Colon (tissue), 2 donors: Measurements from ENCODE around the gene GH2.

Source experiments
- FAIRE-seq: peaks from 2 replicates; lab custom pipeline; 2012; peaks lifted over from hg19 to GRCh38; lab: Jason Lieb, UNC
- donor health status: control.
- donor health status: control.

GH2 gene

DNA sequence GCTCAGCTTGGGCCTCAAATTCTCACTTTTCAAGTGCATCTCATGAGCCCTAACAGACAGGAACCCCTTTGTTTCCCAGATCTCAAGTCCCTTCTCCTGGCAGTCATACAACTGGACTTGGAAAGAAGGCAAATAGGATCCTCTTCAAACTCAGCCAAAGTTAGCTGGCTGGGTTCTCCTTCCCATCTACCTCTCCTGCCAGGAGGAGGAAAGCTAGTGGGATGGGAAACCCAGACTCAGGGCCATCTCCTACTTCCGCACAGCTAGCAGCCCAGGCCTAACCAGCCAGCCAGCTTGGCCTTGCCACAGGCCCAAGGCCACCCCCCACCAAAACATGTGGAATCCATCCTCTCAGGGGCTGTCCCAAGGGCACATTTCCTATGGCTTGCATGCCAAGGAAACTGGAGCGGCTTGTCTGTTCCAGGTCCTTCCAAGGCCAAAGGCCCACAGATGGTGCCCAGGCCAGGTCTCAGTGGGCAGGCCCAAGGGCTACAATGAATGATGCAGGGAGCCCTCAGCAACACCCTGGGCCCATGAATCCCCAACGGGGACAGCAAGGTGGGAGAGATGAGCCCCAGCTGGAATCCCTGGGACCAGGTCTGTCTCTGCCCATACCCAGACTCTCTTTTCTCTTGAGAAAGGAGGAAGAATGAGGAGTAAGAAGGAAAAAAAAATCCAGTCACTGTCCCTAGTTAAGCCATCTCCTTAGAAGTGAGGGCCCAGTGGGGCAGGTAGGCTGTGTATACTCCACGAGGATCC is 41.0 kb downstream of the GH2 start:
- no peak for FAIRE-seq

- FAIRE-seq, result no peak
These were observed 43.0 kb downstream of the GH2 start for GRCh38 chr17:63838631-63839171.

DNA sequence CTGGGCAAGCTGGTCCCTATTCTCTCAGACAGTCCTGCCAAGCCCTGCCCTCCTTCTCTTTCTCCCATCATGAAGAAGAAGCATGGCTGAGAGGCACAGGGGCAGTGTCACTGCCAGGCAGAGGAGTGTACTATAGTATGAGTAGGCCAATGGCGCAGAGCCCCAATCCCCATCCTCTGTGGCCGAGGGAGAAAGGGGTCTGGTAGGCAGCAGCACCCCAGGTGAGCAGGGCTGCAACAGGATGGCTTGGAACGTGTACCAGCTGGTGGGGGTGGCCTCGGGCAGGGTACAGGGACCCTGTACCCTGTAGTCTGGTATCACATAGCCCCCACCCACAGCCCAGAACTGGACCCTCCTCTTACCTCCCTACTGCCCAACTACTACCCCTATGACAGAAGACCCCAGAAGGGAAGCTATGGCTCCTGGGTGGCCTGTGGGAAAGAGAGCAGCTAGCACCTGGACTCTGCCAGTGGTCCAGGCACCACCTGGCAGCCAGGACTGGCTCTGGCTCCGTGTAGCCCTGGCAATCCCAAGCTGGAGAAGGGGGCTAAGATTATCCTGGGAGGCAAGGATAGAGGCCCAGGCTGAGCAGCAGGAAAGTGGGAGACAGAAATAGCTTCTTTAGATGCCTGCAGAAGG is 43.7 kb downstream of the GH2 start:
- FAIRE-seq, result no peak

DNA sequence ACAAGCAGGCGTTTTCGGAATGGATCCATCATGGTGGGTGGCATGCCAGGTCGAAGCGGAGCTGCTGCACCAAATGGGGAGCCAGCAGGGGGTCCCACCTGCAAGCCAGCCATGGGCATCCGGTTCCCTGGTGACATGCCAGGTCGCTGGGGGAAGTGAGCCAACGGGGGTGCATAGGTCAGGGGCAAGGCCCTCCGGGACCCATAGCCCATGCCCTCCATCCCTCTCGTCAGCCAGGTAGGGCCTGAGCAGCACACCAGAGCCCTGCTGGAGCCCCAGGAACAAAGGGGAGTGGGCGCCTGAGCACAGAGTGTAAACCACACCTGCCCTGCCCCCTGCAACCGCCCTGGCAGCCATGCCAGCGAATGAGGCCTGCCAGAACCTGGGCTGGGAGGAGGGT is 44.3 kb downstream of the GH2 start:
- no peak for FAIRE-seq

GRCh38 chr17:63836811-63837210 is 44.9 kb downstream of the GH2 start:
- no peak for FAIRE-seq

DNA sequence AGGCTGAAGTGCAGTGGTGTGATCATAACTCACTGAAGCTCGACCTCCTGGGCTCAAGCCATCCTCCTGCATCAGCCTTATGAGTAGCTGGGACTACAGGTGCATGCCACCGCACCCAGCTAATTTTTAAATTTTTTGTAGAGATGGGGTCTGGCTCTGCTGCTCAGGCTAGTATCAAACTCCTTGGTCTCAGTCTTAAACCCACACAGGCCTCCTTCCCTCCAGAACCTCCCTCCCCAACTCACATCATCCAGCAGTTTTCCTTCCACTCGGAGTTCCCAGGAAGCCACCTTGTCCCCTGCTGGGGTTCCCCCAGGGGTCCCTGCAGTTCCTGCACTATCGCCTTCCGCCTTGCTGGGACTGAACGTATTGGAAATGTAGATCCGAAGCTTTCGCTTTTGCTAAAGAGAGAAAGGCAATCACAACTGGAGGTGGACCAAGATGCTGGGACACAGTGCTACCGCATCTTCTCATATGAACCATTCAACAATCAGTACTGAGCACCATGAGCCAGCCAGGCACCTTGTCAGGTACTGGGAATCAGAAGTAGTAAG is 46.5 kb downstream of the GH2 start:
- FAIRE-seq, result no peak

DNA sequence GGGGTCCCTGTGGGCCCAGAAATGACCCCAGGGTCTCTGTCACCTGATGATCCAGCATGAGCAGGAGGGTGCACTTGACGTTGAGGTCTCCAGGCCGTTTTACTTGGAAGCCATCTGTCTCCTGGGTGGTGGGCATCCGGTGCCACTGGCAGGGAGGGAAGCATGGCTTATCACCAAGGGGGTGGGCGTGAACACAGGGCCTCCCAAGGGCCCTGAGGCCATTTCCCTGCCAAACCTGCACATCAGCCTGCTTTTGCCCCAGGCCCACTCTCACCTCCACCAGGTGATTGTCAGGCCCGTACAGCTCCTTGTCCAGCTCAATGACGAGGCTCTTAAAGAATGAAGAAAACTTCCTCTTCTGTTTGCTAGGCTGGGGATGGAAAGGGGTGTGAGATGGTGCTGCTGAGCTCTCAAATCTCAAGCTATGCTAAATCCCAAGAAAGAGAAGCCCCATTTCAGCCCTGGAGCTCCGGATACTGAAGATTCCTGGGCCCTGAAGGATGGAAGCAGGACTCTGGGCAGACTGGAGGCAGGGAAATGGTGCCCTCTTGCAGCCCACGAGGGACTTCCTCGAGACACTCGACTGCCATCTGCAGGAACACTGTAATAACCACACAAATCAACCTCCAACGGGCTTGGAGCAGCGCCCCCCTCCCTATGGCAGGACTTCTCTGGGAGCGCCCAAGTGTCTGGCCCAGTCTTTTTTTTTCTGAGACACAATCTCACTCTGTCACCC is 47.1 kb downstream of the GH2 start:
- no peak for FAIRE-seq

DNA sequence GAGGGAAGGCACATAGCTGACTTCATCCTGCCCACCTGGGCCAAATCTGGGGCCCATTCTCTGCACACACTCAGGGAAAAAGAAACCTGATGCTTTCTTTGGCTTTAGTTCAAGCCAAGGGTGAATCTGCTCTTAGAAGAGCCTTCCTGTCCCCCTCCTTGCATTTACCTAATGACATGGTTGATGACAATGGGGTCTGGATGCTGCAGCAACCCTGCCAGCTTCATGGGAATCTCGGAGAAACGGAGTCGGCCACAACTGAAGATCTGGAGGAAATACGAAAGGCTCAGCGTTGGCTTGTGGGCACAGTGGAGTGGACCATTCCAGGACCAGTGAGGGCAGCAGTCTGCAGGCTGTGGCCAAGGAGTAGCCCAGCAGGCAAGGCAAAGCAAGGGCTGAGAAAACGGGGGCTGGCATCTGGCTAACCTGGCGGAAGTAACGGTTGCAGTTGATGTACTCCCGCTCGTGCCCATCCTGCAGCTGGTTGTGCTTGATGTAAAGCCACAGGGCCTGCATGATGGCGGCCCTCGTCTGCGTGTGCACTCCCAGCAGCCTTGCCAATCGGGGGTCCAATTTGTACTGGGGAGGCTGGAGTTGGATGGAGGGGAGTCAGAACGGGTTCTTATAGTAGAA is 47.9 kb downstream of the GH2 start:
- no peak for FAIRE-seq

DNA sequence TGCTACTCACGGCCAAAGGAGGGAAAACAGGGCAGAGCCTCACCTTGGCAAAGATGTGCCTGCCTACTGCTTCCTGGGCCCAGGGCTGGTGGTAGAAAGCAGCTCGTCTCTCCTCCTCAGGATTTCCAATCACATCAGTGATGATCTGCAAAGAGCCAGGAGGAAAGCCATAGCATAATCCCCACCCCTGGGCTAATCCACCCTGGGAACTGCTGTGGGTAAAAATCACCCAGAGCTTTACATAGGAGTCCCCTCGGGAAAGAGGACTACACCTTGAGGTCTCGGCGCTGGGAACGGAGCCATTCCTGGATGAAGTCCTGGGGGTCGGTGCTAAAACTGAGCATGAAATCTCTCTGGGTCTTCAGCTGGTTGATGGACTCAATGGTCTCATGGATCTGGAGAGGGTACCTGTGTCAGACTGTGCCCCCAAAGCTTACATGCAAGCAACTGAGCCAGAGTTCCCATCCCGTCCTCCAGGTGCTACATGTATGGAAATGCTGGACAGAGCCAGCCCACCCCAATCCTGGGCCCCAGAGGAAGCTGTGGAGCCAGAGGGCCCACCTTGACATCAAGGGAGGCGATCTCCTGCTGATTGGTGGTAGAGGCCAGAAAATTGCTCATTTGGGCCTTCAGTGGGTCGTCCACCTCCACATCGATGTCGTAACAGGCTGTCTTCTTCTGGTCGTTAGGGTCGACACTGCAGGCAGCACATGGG is 48.6 kb downstream of the GH2 start:
- no peak for FAIRE-seq

GRCh38 chr17:63832455-63832854 is 49.3 kb downstream of the GH2 start:
- no peak for FAIRE-seq

DNA sequence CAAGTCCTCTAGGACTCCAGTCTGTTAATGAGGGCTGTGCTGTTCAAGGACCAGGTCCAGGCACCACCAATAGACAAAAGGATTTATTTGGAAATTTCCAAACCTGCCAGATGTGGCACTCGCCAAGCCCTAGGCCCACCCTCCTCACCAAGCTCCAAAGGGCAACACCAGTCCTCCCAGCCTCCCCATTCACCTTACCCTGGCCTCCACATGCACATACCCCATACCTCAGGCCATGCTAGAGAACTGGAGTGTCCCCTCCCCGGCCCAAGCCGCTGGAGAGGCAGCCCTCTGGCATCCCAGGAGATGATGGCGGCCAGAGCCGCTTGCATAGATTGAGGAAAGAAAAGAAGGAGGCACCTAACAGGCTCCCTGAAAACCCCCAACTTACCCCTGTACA is 49.7 kb downstream of the GH2 start:
- no peak for FAIRE-seq

DNA sequence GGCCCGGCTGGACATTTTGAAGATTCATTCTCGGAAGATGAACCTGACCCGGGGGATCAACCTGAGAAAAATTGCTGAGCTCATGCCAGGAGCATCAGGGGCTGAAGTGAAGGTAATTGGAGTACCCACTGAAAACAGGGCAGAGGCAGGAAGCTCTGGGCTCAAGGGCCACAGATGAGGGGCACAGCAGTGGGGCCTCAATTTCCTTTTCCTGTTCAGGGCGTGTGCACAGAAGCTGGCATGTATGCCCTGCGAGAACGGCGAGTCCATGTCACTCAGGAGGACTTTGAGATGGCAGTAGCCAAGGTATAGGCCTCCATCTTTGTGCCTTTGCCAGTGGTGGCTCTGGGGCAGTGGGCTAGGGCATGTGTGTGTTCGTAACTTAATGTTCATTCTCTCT is 50.2 kb downstream of the GH2 start:
- no peak for FAIRE-seq

DNA sequence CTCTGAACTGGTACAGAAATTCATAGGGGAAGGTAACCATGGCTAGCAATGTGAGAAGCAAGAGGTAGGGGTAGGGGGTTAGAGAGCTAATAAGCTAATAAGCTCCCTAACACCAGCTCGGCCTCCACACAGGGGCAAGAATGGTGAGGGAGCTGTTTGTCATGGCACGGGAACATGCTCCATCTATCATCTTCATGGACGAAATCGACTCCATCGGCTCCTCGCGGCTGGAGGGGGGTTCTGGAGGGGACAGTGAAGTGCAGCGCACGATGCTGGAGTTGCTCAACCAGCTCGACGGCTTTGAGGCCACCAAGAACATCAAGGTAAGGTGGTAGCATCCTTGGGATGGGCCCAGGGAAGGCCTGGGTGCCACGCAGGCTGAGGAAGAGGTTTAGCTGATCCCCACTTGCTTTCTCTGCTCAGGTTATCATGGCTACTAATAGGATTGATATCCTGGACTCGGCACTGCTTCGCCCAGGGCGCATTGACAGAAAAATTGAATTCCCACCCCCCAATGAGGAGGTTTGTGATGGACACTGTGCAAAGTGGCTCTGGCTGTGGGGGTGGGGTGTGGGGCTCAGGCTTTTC is 50.7 kb downstream of the GH2 start:
- no peak for FAIRE-seq

GRCh38 chr17:63830278-63830677 is 51.5 kb downstream of the GH2 start:
- FAIRE-seq, result no peak
